ENCODE measurements around the gene ATP5F1D. TPM values are rescaled to one million over a fixed set of nuclear protein-coding genes. Genes with fewer than 3 reads are reported as not detected.

Gene ATP5F1D
- total and polyA plus RNA-seq, 2 experiments from 2014 or later = 139 to 396 TPM

GRCh38 chr19:1239796-1240737 is 1.5 kb upstream of the ATP5F1D start:
- Mint-ChIP-seq H3K9me3 (no peaks in the 10 kb centered on the region; the same call in 2 of the 3 replicates), H3K27ac (no peak overlapping the region), H3K36me3 (ENCODE audit: low read depth) (no peaks in the 10 kb centered on the region; the same call in 2 of the 3 replicates), H3K4me3 (peak overlapping the region; percentile 86), H3K4me1 (peaks cover 20% of the 10 kb centered on the region), H3K27me3 (ENCODE audit: insufficient read depth, low read depth, poor library complexity) (peaks cover 11% of the 10 kb centered on the region)
- ATAC-seq (peak; percentile 16), DNase-seq (ENCODE audit: low spot score) (peak; percentile 94)
- no peaks in the 10 kb centered on the region for H3K9me2 ChIP-seq (ENCODE audit: insufficient read depth)
- peak overlapping the region; percentile 95 for H3K4me3 ChIP-seq
- H4K20me1 ChIP-seq (replicated peaks; ENCODE audit: insufficient read depth) = peaks cover 3% of the 10 kb centered on the region; the same call in 1 of the 2 replicates
- H3K4me1 ChIP-seq (ENCODE audit: insufficient read depth) = peaks cover 15% of the 10 kb centered on the region; the same call in 1 of the 2 replicates
- peaks cover 37% of the 10 kb centered on the region for H3F3A ChIP-seq (replicated peaks; ENCODE audit: low read depth)
- no peaks in the 10 kb centered on the region for H3K27me3 ChIP-seq (ENCODE audit: insufficient read depth)
- peaks cover 7% of the 10 kb centered on the region for H3K79me2 ChIP-seq (replicated peaks; ENCODE audit: insufficient read depth)
- H3K36me3 ChIP-seq (ENCODE audit: insufficient read depth) = no peaks in the 10 kb centered on the region
- TF ChIP-seq JUNB (IDR thresholded peaks at IDR 0.05; ENCODE audit: unreplicated experiment) = no peak
- TF ChIP-seq STAT1 (IDR thresholded peaks at IDR 0.05; ENCODE audit: unreplicated experiment) = no peak
- TF ChIP-seq, protein P1, sequence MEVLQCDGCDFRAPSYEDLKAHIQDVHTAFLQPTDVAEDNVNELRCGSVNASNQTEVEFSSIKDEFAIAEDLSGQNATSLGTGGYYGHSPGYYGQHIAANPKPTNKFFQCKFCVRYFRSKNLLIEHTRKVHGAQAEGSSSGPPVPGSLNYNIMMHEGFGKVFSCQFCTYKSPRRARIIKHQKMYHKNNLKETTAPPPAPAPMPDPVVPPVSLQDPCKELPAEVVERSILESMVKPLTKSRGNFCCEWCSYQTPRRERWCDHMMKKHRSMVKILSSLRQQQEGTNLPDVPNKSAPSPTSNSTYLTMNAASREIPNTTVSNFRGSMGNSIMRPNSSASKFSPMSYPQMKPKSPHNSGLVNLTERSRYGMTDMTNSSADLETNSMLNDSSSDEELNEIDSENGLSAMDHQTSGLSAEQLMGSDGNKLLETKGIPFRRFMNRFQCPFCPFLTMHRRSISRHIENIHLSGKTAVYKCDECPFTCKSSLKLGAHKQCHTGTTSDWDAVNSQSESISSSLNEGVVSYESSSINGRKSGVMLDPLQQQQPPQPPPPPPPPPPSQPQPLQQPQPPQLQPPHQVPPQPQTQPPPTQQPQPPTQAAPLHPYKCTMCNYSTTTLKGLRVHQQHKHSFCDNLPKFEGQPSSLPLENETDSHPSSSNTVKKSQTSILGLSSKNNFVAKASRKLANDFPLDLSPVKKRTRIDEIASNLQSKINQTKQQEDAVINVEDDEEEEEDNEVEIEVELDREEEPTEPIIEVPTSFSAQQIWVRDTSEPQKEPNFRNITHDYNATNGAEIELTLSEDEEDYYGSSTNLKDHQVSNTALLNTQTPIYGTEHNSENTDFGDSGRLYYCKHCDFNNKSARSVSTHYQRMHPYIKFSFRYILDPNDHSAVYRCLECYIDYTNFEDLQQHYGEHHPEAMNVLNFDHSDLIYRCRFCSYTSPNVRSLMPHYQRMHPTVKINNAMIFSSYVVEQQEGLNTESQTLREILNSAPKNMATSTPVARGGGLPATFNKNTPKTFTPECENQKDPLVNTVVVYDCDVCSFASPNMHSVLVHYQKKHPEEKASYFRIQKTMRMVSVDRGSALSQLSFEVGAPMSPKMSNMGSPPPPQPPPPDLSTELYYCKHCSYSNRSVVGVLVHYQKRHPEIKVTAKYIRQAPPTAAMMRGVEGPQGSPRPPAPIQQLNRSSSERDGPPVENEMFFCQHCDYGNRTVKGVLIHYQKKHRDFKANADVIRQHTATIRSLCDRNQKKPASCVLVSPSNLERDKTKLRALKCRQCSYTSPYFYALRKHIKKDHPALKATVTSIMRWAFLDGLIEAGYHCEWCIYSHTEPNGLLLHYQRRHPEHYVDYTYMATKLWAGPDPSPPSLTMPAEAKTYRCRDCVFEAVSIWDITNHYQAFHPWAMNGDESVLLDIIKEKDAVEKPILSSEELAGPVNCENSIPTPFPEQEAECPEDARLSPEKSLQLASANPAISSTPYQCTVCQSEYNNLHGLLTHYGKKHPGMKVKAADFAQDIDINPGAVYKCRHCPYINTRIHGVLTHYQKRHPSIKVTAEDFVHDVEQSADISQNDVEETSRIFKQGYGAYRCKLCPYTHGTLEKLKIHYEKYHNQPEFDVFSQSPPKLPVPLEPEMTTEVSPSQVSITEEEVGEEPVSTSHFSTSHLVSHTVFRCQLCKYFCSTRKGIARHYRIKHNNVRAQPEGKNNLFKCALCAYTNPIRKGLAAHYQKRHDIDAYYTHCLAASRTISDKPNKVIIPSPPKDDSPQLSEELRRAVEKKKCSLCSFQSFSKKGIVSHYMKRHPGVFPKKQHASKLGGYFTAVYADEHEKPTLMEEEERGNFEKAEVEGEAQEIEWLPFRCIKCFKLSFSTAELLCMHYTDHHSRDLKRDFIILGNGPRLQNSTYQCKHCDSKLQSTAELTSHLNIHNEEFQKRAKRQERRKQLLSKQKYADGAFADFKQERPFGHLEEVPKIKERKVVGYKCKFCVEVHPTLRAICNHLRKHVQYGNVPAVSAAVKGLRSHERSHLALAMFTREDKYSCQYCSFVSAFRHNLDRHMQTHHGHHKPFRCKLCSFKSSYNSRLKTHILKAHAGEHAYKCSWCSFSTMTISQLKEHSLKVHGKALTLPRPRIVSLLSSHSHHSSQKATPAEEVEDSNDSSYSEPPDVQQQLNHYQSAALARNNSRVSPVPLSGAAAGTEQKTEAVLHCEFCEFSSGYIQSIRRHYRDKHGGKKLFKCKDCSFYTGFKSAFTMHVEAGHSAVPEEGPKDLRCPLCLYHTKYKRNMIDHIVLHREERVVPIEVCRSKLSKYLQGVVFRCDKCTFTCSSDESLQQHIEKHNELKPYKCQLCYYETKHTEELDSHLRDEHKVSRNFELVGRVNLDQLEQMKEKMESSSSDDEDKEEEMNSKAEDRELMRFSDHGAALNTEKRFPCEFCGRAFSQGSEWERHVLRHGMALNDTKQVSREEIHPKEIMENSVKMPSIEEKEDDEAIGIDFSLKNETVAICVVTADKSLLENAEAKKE (CRISPR knock-in tag; IDR thresholded peaks at IDR 0.05) = no peak
- TF ChIP-seq REST (IDR thresholded peaks at IDR 0.05; ENCODE audit: unreplicated experiment) = no peak
- TF ChIP-seq ZNF331 (CRISPR knock-in tag; IDR thresholded peaks at IDR 0.05; ENCODE audit: low read depth) = no peak
- TF ChIP-seq ZNF114 (CRISPR knock-in tag; IDR thresholded peaks at IDR 0.05) = no peak
- TF ChIP-seq, protein P2, sequence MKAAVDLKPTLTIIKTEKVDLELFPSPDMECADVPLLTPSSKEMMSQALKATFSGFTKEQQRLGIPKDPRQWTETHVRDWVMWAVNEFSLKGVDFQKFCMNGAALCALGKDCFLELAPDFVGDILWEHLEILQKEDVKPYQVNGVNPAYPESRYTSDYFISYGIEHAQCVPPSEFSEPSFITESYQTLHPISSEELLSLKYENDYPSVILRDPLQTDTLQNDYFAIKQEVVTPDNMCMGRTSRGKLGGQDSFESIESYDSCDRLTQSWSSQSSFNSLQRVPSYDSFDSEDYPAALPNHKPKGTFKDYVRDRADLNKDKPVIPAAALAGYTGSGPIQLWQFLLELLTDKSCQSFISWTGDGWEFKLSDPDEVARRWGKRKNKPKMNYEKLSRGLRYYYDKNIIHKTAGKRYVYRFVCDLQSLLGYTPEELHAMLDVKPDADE (IDR thresholded peaks at IDR 0.05) = no peak
- 0 out of 2 replicates have a peak, but pooled peaks have one; percentile 42 for TF ChIP-seq POLR2AphosphoS5 (IDR thresholded peaks at IDR 0.05; ENCODE audit: low read depth)
- TF ChIP-seq CREB1 (CRISPR knock-in tag; IDR thresholded peaks at IDR 0.05; ENCODE audit: low read depth) = peak; percentile 99
- TF ChIP-seq EZH2phosphoT487 (IDR thresholded peaks at IDR 0.05; ENCODE audit: unreplicated experiment) = no peak
- TF ChIP-seq, protein P3, sequence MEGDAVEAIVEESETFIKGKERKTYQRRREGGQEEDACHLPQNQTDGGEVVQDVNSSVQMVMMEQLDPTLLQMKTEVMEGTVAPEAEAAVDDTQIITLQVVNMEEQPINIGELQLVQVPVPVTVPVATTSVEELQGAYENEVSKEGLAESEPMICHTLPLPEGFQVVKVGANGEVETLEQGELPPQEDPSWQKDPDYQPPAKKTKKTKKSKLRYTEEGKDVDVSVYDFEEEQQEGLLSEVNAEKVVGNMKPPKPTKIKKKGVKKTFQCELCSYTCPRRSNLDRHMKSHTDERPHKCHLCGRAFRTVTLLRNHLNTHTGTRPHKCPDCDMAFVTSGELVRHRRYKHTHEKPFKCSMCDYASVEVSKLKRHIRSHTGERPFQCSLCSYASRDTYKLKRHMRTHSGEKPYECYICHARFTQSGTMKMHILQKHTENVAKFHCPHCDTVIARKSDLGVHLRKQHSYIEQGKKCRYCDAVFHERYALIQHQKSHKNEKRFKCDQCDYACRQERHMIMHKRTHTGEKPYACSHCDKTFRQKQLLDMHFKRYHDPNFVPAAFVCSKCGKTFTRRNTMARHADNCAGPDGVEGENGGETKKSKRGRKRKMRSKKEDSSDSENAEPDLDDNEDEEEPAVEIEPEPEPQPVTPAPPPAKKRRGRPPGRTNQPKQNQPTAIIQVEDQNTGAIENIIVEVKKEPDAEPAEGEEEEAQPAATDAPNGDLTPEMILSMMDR (conservative IDR thresholded peaks at IDR 0.05; ENCODE audit: low read depth in 2 of 2) = peak; percentile 36 to 78
- TF ChIP-seq EZH2 (IDR thresholded peaks at IDR 0.05; ENCODE audit: low read depth, unreplicated experiment) = no peak
- no peak for TF ChIP-seq NANOG (IDR thresholded peaks at IDR 0.05; ENCODE audit: borderline replicate concordance)
- H3K4me2 ChIP-seq = peak overlapping the region; percentile 89
- no peak overlapping the region for H2AFZ ChIP-seq
- H3K27ac ChIP-seq (ENCODE audit: low read depth) = no peak overlapping the region

Measured in GM23338 (cell line).